ENCODE measurements around the gene AKT1S1. TPM values are rescaled to one million over a fixed set of nuclear protein-coding genes. Genes with fewer than 3 reads are reported as not detected.
A peak's percentile ranks its signal among the peaks of the same experiment; 100 is the strongest.

The AKT1S1 gene
- total RNA-seq, 2 experiments from 2014 or later, result 7.3 to 19.8 TPM

DNA sequence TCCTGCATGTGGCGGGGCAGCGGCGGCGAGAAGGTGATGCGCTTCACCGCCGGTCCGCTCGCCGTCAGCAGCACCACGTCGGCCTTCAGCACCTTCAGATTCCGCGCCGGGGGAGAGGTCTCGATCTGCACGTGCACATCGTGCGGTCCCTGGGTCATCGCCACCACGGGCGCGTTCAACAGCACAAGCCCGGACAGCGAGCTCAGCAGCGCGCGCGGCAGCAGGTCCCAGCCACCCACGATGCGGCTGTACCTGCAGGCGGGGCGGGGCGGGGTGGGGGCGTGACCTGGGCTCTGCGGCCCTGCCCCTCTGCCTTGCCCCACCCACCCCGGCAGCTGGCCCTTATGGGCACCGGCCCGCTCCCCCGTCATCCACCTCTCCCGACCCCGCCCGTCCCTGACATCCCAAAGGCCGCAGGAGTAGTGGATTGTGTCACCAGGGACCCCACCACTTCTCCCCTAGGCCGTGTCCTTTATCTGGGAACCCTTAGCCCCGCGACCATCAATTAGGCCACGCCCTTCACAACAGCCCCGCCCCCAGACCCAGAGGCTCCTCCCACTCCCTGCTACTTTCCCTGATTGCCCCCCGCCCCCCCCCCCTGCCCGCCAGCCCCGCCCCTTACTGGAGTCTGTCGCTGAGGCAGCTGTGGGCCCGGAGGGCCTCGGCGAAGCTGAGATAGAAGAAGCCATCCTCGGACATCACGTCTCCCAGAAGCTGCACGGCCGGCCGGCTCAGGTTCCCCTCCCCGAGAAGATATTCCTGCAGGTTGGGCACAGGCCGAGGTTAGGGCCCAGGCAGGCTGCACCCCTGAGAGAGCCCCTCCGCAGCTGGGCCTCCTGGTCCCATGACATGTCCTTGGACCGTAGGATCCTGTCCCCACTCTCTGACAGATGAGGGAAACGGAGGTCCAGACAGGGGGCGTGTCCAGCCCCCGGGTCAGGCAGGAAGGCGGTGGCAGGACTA, 13.5 kb upstream of the AKT1S1 start:
- CTCF ChIA-PET (ENCODE audit: unreplicated experiment), result no interaction called here
- Histone ChIP-seq H3K36me3 (ENCODE audit: insufficient read depth, low read length) (no peaks in the 10 kb centered on the region), H3K9me2 (ENCODE audit: insufficient read depth, low read length) (no peaks in the 10 kb centered on the region), H4K20me1 (ENCODE audit: insufficient read depth, low read length) (no peaks in the 10 kb centered on the region), H3K27ac (ENCODE audit: low read depth, low read length, poor library complexity, severe bottlenecking) (no peak overlapping the region), H3K9me3 (ENCODE audit: low read length) (no peaks in the 10 kb centered on the region), H3K4me1 (ENCODE audit: insufficient read depth, low read length, poor library complexity, severe bottlenecking) (peaks cover 5% of the 10 kb centered on the region), H2AFZ (ENCODE audit: low read length) (peak overlapping the region; percentile 5; the same call in 1 of the 2 replicates), H3K4me2 (ENCODE audit: low read length) (peak overlapping the region; percentile 87), H3K79me2 (ENCODE audit: insufficient read depth, low read depth, low read length) (no peaks in the 10 kb centered on the region), H3K4me3 (ENCODE audit: low read depth, low read length, poor library complexity, severe bottlenecking) (peak overlapping the region; percentile 60)
- TF ChIP-seq EZH2phosphoT487 (IDR thresholded peaks at IDR 0.05; ENCODE audit: borderline replicate concordance, low read depth, low read length), result no peak
- TF ChIP-seq, protein P1, sequence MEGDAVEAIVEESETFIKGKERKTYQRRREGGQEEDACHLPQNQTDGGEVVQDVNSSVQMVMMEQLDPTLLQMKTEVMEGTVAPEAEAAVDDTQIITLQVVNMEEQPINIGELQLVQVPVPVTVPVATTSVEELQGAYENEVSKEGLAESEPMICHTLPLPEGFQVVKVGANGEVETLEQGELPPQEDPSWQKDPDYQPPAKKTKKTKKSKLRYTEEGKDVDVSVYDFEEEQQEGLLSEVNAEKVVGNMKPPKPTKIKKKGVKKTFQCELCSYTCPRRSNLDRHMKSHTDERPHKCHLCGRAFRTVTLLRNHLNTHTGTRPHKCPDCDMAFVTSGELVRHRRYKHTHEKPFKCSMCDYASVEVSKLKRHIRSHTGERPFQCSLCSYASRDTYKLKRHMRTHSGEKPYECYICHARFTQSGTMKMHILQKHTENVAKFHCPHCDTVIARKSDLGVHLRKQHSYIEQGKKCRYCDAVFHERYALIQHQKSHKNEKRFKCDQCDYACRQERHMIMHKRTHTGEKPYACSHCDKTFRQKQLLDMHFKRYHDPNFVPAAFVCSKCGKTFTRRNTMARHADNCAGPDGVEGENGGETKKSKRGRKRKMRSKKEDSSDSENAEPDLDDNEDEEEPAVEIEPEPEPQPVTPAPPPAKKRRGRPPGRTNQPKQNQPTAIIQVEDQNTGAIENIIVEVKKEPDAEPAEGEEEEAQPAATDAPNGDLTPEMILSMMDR (conservative IDR thresholded peaks at IDR 0.05; ENCODE audit: low read length), result peak; percentile 39; the same call in 1 of the 2 replicates
- intact Hi-C loops (cut with micrococcal nuclease; ENCODE audit: unreplicated experiment), result no loop called here
- peak; percentile 77 for DNase-seq (ENCODE audit: low spot score)
- no TSS peak for BruUV-seq (replicated peaks)
- POLR2A ChIA-PET, result no interaction called here

DNA sequence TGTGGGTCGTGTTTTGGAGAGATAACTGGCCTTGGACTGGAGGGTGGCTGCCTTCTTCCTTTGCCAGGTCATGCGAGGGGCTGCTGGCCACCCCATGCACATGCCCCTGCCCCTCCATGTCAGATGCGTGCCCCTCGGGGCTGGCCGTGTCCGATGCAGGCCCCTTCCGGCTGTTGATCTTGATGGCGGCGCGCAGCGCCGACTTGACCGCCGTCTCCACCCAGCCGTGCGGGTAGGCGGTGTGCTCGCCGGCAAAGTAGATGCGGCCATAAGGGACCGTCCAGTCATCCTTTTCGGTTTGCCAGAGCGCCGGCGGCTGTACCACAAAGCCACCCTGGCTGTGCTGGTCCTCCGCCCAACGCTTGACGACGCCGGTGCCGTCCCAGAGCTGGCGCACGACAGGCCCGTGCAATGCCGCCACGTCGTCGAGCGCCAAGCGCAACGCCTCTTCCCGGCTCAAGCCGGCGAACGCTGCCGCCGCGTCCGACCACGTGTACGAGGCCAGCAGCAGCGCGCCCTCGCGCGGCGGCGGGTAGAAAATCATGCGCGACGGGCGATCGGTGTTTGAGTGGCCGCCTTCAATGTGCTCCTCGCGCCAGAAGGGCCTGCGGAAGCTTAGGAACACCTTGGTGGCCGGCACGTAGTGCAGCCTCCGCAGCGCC, 12.7 kb upstream of the AKT1S1 start:
- intact Hi-C loops (cut with micrococcal nuclease; ENCODE audit: unreplicated experiment), result no loop called here
- H3K4me3 ChIP-seq (ENCODE audit: low read depth, low read length, poor library complexity, severe bottlenecking), result peak overlapping the region; percentile 60
- TF ChIP-seq EZH2phosphoT487 (IDR thresholded peaks at IDR 0.05; ENCODE audit: borderline replicate concordance, low read depth, low read length), result no peak
- TF ChIP-seq, protein P1 (conservative IDR thresholded peaks at IDR 0.05; ENCODE audit: low read length), result peak; percentile 72
- DNase-seq (ENCODE audit: low spot score), result peak; percentile 58
- POLR2A ChIA-PET, result no interaction called here
- no peak overlapping the region for H3K27ac ChIP-seq (ENCODE audit: low read depth, low read length, poor library complexity, severe bottlenecking)
- H4K20me1 ChIP-seq (ENCODE audit: insufficient read depth, low read length), result no peaks in the 10 kb centered on the region
- peaks cover 5% of the 10 kb centered on the region for H3K4me1 ChIP-seq (ENCODE audit: insufficient read depth, low read length, poor library complexity, severe bottlenecking)
- H3K79me2 ChIP-seq (ENCODE audit: insufficient read depth, low read depth, low read length), result no peaks in the 10 kb centered on the region
- no peaks in the 10 kb centered on the region for H3K9me2 ChIP-seq (ENCODE audit: insufficient read depth, low read length)
- H3K4me2 ChIP-seq (ENCODE audit: low read length), result peak overlapping the region; percentile 87
- CTCF ChIA-PET (ENCODE audit: unreplicated experiment), result no interaction called here
- H3K9me3 ChIP-seq (ENCODE audit: low read length), result no peaks in the 10 kb centered on the region
- H3K36me3 ChIP-seq (ENCODE audit: insufficient read depth, low read length), result no peaks in the 10 kb centered on the region
- peak overlapping the region; percentile 5; the same call in 1 of the 2 replicates for H2AFZ ChIP-seq (ENCODE audit: low read length)
- BruUV-seq (replicated peaks), result no TSS peak
